ENCODE results near the gene CYSRT1.

Gene CYSRT1

DNA sequence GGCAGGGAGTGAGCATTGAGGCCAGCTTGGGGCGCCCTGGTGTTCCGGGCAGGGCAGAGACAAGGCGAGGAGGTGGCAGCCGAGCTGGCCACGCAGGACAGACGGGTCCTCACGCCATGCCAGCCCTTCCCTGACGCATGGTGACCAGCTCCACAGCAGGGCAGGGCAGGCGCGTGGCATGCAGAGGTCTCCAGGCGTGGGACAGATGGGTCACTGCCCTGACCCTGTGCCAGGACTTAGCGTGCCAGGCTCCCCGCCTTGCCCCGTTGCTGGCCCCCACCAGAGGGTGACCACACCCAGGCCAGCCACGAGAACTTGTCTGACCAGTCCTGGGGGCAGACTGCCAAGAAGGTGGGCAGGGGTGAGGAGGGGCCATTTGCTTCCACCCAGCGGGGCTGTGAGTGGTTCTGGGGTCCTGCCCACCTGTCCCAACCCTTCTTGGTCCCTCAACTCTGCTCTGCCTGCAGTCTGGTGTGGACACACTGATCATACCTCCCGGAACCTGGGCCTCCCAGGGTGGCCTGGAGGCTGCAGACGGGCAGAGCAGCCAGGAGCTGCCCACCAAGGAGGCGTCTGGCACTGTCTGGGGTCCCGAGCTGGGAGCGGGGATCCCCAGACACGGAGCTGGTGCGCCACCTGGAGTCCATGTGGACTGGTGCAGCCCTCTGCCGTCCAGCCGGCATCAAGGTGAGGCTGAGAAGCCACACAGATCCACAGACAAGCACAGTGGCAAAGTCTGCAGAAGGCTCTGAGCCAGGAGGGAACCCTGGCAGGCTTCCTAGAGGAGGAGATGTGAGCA lies 2.3 kb downstream of the CYSRT1 start, which contains the start of gene RNF224:
TSS of gene RNF224 (plus strand) at position 449 of the 799 bp plus-strand sequence. CDS start 834 bp downstream, outside the sequence.
- no peak for DNase-seq (ENCODE audit: low read depth)

DNA sequence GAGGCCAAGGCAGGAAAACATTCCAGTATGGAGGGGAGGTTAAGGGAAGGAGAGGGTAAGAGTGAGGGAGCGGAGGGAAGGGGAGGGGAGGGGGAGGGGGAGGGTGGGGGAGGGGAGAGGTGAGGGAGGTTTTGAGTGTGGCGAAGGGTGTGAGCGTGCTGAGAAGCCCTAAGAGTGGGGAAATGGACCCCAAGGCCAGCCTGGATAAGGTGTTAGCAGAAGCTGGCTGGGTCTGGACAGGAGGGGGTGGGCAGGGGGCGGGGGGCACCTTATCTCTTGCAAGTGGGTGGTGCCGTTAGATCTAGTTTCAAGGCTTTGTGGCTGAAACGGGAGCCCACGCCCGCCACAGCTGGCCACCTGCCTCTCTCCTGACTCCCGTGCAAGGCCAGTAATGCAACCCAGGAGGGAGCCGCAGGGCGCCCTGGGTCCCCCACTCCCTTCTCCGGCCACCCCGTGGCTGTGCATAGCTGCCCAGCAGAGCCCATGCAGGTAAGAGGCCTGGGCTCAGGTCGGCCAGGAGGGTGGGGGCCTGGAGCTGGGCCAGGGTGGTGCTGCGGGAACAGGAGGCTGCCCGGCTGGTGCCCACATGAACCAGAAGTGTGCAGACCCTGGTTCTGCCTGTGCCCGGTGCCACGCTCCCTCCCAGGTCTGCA lies 3.0 kb downstream of the CYSRT1 start:
- DNase-seq (ENCODE audit: low read depth): no peak

DNA sequence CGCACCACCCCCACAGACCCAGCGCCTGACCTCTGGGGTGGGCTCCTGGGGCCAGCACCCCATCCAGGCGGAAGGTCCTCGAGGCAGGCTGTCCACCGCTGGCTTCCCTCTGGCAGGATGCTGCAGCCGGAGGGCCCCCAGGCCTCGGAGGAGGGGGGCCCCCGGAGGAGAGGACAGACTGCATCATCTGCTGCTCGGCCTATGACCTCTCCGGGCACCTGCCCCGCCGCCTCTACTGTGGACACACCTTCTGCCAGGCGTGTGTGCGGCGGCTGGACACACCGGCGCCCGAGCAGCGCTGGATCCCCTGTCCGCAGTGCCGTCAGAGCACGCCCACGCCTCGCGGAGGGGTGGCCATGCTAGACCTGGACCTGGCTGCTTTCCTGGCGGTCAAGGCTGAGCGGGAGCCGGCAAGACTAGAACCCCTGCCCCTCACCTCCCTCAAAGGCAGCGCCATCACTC lies 3.6 kb downstream of the CYSRT1 start:
- no peak for DNase-seq (ENCODE audit: low read depth)

- no peak for DNase-seq (ENCODE audit: low read depth)
Measured at GRCh38 chr9:137228968-137229896, 4.3 kb downstream of the CYSRT1 start.

GRCh38 chr9:137229903-137230704 lies 5.1 kb downstream of the CYSRT1 start:
- DNase-seq (ENCODE audit: low read depth): no peak

GRCh38 chr9:137230705-137231371 lies 5.9 kb downstream of the CYSRT1 start, which contains the start of gene SLC34A3:
Gene SLC34A3 (plus strand): TSS chr9:137230901. CDS start chr9:137231703, 802 bp downstream.
- no peak for DNase-seq (ENCODE audit: low read depth)

- no peak for DNase-seq (ENCODE audit: low read depth)
Measured at GRCh38 chr9:137231372-137232039, 6.5 kb downstream of the CYSRT1 start.

DNA sequence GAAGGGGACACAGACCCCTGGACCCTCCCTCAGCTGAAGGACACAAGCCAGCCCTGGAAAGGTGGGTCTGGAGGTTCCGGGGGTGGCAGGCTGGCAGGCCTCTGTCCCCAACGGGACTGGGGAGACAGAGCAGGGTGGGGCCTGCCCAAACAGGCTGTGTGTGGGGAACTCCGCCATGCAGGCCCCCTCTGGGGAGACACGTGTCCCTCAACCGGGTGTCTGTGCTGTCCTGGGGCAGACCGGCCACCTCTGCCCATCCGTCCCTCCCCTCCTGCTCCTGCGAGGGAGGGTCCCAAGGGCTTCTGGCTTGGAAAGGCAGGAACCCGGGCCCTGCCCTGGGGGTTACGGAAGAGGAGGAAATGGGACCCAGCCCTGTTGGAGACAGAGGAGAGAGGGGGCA lies 7.1 kb downstream of the CYSRT1 start:
- no peak for DNase-seq (ENCODE audit: low read depth)

DNA sequence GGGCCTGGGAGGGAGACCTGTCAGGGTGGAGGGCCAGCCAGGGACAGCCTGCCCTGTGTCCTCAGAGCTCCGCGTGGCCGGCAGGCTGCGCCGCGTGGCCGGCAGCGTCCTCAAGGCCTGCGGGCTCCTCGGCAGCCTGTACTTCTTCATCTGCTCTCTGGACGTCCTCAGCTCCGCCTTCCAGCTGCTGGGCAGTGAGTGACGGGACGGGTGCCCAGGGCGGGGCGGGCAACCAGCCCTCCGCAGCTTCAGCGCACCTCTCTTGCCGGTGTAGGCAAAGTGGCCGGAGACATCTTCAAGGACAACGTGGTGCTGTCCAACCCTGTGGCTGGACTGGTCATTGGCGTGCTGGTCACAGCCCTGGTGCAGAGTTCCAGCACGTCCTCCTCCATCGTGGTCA lies 7.5 kb downstream of the CYSRT1 start:
- DNase-seq (ENCODE audit: low read depth): no peak

GRCh38 chr9:137233143-137233980 lies 8.4 kb downstream of the CYSRT1 start:
- no peak for DNase-seq (ENCODE audit: low read depth)

DNA sequence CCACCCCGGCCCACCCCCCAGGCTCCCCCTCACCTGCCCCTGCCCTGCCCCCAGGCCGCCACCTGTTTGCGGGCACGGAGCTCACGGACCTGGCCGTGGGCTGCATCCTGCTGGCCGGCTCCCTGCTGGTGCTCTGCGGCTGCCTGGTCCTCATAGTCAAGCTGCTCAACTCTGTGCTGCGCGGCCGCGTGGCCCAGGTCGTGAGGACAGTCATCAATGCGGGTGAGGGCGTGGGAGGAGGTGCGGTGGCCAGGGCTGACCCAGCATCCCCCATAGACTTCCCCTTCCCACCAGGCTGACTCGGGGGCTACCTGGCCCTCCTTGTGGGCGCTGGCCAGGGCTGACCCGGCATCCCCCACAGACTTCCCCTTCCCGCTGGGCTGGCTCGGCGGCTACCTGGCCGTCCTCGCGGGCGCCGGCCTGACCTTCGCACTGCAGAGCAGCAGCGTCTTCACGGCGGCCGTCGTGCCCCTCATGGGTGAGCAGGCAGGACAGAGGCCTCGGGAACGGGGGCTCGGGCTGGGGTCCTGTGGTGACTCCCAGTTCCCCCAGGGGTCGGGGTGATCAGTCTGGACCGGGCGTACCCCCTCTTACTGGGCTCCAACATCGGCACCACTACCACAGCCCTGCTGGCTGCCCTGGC lies 9.2 kb downstream of the CYSRT1 start:
- no peak for DNase-seq (ENCODE audit: low read depth)

DNA sequence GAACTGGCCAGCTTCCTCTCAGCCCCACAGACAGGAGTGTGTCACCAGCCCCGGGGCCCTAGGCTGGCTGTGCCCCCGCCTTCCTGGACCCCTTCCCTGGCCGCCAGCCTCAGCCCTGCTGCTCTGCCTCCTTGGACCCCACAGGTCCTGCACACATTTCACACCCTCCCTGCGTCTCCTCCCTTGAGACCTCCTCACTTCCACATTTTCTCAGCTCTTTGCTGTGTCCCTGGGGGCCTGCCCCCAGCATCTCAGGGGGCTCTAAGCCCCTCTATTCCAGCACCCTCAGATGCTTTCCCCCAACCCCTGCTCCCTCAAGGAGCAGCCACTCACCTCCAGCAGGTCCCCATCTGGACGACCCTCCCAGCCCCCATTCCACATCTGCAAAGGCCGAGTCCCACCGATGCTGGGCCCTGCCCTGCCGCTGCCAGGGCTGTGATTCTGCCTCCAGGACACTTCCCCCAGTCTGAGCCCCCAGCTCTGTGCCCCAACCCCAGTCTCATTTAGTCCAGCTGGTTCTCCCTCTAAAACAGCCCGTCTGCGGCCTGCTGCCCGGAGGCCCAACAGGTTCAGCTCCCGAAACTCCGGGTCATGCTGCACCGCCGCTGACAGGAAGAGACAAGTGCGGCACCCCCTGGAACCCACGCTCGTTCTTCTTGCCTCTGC lies 9.9 kb downstream of the CYSRT1 start:
- DNase-seq (ENCODE audit: low read depth): no peak

DNA sequence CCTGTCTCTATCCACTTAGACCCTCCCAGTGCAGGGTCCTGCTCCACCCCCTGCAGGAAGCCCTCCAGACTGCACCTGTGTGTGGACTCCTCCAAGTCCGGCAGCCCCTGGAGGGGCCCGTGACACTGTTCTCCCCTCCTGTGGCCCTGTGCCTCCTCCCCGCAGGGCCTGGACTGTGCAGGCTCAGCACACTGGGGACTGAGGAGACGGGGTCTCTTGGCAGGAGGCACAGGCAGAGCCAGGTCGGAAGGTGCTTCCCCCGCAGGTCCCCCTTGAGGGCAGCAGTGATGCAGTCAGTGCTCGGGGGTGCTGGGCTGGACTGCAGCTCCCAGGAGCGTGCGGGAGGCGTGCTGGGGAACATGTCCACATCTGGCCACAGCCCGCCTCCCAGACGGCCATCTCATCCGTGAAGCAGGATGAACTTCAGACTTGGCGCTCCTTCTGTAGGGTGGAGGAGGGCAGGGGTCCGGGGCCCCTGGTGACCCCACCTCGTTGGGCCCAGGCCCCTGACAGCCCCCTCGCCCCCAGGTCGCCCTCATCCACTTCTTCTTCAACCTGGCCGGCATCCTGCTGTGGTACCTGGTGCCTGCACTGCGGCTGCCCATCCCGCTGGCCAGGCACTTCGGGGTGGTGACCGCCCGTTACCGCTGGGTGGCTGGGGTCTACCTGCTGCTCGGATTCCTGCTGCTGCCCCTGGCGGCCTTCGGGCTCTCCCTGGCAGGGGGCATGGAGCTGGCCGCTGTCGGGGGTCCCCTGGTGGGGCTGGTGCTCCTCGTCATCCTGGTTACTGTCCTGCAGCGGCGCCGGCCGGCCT lies 10.7 kb downstream of the CYSRT1 start:
- no peak for DNase-seq (ENCODE audit: low read depth)

GRCh38 chr9:137236238-137236935 lies 11.4 kb downstream of the CYSRT1 start:
- DNase-seq (ENCODE audit: low read depth): no peak

DNA sequence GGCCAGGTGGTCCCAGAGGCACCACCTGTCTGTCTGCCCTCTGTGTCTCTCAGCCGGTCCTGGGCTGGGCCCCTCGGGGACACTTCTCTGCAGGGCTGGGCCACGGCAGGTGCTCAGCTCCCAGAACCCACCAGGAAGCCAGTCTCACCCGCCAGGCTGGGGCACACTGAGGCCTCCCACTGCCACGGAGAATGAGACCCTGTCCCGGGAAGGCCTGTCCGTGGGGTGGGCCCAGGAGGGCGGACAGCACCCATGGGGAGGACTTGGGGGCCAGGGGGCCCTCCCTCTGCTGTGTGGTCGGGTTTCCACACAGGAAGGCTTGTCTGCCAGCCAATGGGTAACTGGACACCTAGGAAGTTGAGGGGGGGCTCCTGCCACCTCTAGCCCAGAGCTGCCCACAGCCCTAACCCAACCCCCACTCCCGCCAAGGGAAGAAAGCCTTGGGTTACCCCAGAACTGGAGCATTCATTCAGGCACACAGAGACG lies 12.0 kb downstream of the CYSRT1 start:
- DNase-seq (ENCODE audit: low read depth): no peak

Measured in HS-27A (cell line).